MCF 10A (cell line): ENCODE measurements around the gene CAPSL. TPM values are rescaled to one million over a fixed set of nuclear protein-coding genes. Genes with fewer than 3 reads are reported as not detected.

ENCODE experiments used
- BruUV-seq: library from RNA; stranded (reverse); fragments of 400-500 nt; replicated peaks from 2 replicates; lab custom pipeline; 2021; lab: Mats Ljungman, UMichigan
- CTCF ChIA-PET: fragments of 300-600 bp; sonication (Branson Sonifier 250); formaldehyde crosslinking; extraction: SDS; loops from one replicate; lab custom pipeline; 2021; ENCODE audit warnings: antibody characterized with exemption, inconsistent platforms; lab: Yijun Ruan, JAX
- POLR2A ChIA-PET: fragments of 300-600, 350-650 bp; sonication (Branson Sonifier 250); formaldehyde crosslinking; extraction: SDS; loops from one replicate; lab custom pipeline; 2020; ENCODE audit warnings: antibody characterized with exemption, inconsistent platforms; lab: Yijun Ruan, JAX
- DNase-seq: peaks from one replicate; pipeline ENCODE4 v3.0.0-alpha.2; 2018; ENCODE audit not compliant: unreplicated experiment
- H3K27ac Mint-ChIP-seq: one replicate; pipeline ENCODE4 v1.8.0; 2022; ENCODE audit warnings: mild to moderate bottlenecking, low read depth, mixed read lengths; ENCODE audit not compliant: unreplicated experiment
- H3K27me3 Mint-ChIP-seq: one replicate; pipeline ENCODE4 v1.8.0; 2022; ENCODE audit warnings: mixed read lengths; ENCODE audit not compliant: insufficient read depth, unreplicated experiment
- H3K36me3 Mint-ChIP-seq: one replicate; pipeline ENCODE4 v1.8.0; 2022; ENCODE audit warnings: mild to moderate bottlenecking, moderate library complexity, mixed read lengths; ENCODE audit not compliant: insufficient read depth, unreplicated experiment
- H3K4me1 Mint-ChIP-seq: one replicate; pipeline ENCODE4 v1.8.0; 2022; ENCODE audit warnings: mixed read lengths; ENCODE audit not compliant: insufficient read depth, unreplicated experiment
- H3K4me3 Mint-ChIP-seq: one replicate; pipeline ENCODE4 v1.8.0; 2022; ENCODE audit warnings: mild to moderate bottlenecking, moderate library complexity, mixed read lengths; ENCODE audit not compliant: unreplicated experiment
- H3K9me3 Mint-ChIP-seq: one replicate; pipeline ENCODE4 v1.8.0; 2022; ENCODE audit warnings: mixed read lengths; ENCODE audit not compliant: unreplicated experiment
- CTCF ChIP-seq: fragments of 200-600 bp; IDR thresholded peaks from one replicate; pipeline ENCODE4 v1.8.0; 2022; ENCODE audit warnings: antibody characterized with exemption, mild to moderate bottlenecking; ENCODE audit not compliant: unreplicated experiment
- intact Hi-C: fragments of 100-400 bp; cut with micrococcal nuclease; formaldehyde crosslinking; loops from 2 replicates; pipeline ENCODE4 v1.14.1; 2022
- total RNA-seq: library from RNA; stranded (reverse); gene quantifications from 2 replicates; pipeline ENCODE4 v1.2.3, GENCODE V29; 2022

Gene CAPSL
- total RNA-seq, 1 experiment from 2014 or later: not detected

GRCh38 chr5:35960328-35960727 is 21.9 kb upstream of the CAPSL start:
- intact Hi-C loops: no loop called here
- no TSS peak for BruUV-seq
- POLR2A ChIA-PET: no interaction called here
- Mint-ChIP-seq H3K27ac (no peak overlapping the region), H3K9me3 (no peaks in the 10 kb centered on the region), H3K4me1 (peaks cover 6% of the 10 kb centered on the region), H3K27me3 (peaks cover 55% of the 10 kb centered on the region), H3K4me3 (no peak overlapping the region), H3K36me3 (no peaks in the 10 kb centered on the region)
- no peak for TF ChIP-seq CTCF
- CTCF ChIA-PET: no interaction called here
- DNase-seq: no peak

GRCh38 chr5:35956429-35956828 is 18.0 kb upstream of the CAPSL start:
- peak; percentile 28 for DNase-seq
- ChIA-PET POLR2A (no interaction called here), CTCF (interaction anchor here (1.0 to 1.6 kb wide), 2 partner anchors 12 to 305 kb away, joined by 3 to 5 read pairs; no protein-coding TSS in a partner anchor)
- intact Hi-C loops: no loop called here
- TF ChIP-seq CTCF: no peak
- Mint-ChIP-seq H3K4me1 (peaks cover 6% of the 10 kb centered on the region), H3K4me3 (no peak overlapping the region), H3K9me3 (no peaks in the 10 kb centered on the region), H3K36me3 (no peaks in the 10 kb centered on the region), H3K27ac (no peak overlapping the region), H3K27me3 (peaks cover 81% of the 10 kb centered on the region)
- BruUV-seq: no TSS peak

GRCh38 chr5:35954175-35954574 is 15.8 kb upstream of the CAPSL start:
- no peaks in the 10 kb centered on the region for H3K9me3 Mint-ChIP-seq
- H3K4me3 Mint-ChIP-seq: no peak overlapping the region
- no TSS peak for BruUV-seq
- POLR2A ChIA-PET: no interaction called here
- H3K27ac Mint-ChIP-seq: no peak overlapping the region
- peaks cover 82% of the 10 kb centered on the region for H3K27me3 Mint-ChIP-seq
- CTCF ChIA-PET: no interaction called here
- intact Hi-C loops: no loop called here
- no peak for TF ChIP-seq CTCF
- H3K4me1 Mint-ChIP-seq: peaks cover 6% of the 10 kb centered on the region
- no peaks in the 10 kb centered on the region for H3K36me3 Mint-ChIP-seq
- no peak for DNase-seq

GRCh38 chr5:35947085-35947484 is 8.7 kb upstream of the CAPSL start:
- DNase-seq: no peak
- Mint-ChIP-seq H3K27ac (no peak overlapping the region), H3K9me3 (no peaks in the 10 kb centered on the region), H3K4me1 (no peaks in the 10 kb centered on the region), H3K36me3 (no peaks in the 10 kb centered on the region), H3K27me3 (peaks cover 67% of the 10 kb centered on the region), H3K4me3 (no peak overlapping the region)
- ChIA-PET POLR2A (no interaction called here), CTCF (interaction anchor here (1.6 kb wide), 1 partner anchor 21 kb away, joined by 5 read pairs; no protein-coding TSS in a partner anchor)
- no TSS peak for BruUV-seq
- intact Hi-C loops: no loop called here
- no peak for TF ChIP-seq CTCF
